Activated CD4-positive, alpha-beta T cell treated with anti-CD3 and anti-CD28 coated beads, Interleukin-2, amount 10 ng/mL, durations not matched to agents 24 days and 14 days (primary cell): Measurements from ENCODE around the gene BRMS1L. TPM values are rescaled to one million over a fixed set of nuclear protein-coding genes. Genes with fewer than 3 reads are reported as not detected.

ENCODE experiments used
- DNase-seq: peaks from one replicate; pipeline ENCODE4 v3.0.0; 2022
- H3K27ac Mint-ChIP-seq: one replicate; pipeline ENCODE4 v1.8.0; 2022; ENCODE audit warnings: mild to moderate bottlenecking, mixed read lengths
- H3K27me3 Mint-ChIP-seq: one replicate; pipeline ENCODE4 v1.8.0; 2022; ENCODE audit warnings: mixed read lengths
- H3K36me3 Mint-ChIP-seq: one replicate; pipeline ENCODE4 v1.8.0; 2022; ENCODE audit warnings: low read depth, mild to moderate bottlenecking, mixed read lengths
- H3K4me1 Mint-ChIP-seq: one replicate; pipeline ENCODE4 v1.8.0; 2021; ENCODE audit warnings: mixed read lengths
- H3K4me3 Mint-ChIP-seq: one replicate; pipeline ENCODE4 v1.8.0; 2022; ENCODE audit warnings: mild to moderate bottlenecking, moderate library complexity, mixed read lengths
- H3K9me3 Mint-ChIP-seq: one replicate; pipeline ENCODE4 v1.8.0; 2021; ENCODE audit warnings: mixed read lengths
- intact Hi-C: fragments of 100-400 bp; cut with micrococcal nuclease; formaldehyde crosslinking; loops from one replicate; pipeline ENCODE4 v1.15.1; 2023
- total RNA-seq: library from RNA; stranded (reverse); gene quantifications from 2 replicates; pipeline ENCODE4 v1.2.3, GENCODE V29; 2022

Gene BRMS1L
- total RNA-seq, 1 donor from 2014 or later = 8.2 TPM

- Mint-ChIP-seq H3K9me3 (peaks cover 33% of the 10 kb centered on the region), H3K27ac (no peak overlapping the region), H3K4me1 (no peaks in the 10 kb centered on the region), H3K4me3 (no peak overlapping the region), H3K27me3 (peaks cover 11% of the 10 kb centered on the region), H3K36me3 (no peaks in the 10 kb centered on the region)
- no peak for DNase-seq
- intact Hi-C loops = no loop called here
Measured at GRCh38 chr14:35898217-35898775, 72.2 kb downstream of the BRMS1L start.

DNA sequence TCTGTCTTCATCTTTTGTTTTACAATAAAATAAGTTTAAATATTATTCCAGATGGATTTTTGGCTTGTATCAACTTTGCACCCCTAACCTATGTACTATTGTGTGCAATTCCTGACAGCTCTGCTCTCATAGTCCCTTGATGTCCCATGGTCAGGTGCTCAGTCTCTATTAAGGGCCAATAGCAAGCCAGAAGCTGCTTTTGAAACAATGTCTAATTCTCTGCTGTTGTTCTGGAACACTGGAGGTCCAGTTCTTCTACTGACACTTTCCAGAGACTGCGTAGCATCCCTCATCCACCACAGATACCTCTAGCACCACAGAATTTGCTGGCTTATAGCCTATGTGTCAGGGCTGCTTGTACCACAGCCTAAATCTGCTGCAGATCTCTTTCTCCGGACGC, 74.6 kb downstream of the BRMS1L start:
- DNase-seq = no peak
- Mint-ChIP-seq H3K27me3 (peaks cover 9% of the 10 kb centered on the region), H3K4me3 (no peak overlapping the region)

GRCh38 chr14:35909665-35910064, 83.5 kb downstream of the BRMS1L start:
- no peak for DNase-seq
- Mint-ChIP-seq H3K27me3 (peaks cover 2% of the 10 kb centered on the region), H3K4me1 (no peaks in the 10 kb centered on the region), H3K4me3 (no peak overlapping the region), H3K27ac (no peak overlapping the region), H3K36me3 (no peaks in the 10 kb centered on the region), H3K9me3 (no peaks in the 10 kb centered on the region)
- intact Hi-C loops = no loop called here

More for the DNA sequence above, 74.6 kb downstream of the BRMS1L start:
- Mint-ChIP-seq H3K4me1 (no peaks in the 10 kb centered on the region), H3K27ac (no peak overlapping the region), H3K9me3 (peaks cover 12% of the 10 kb centered on the region), H3K36me3 (no peaks in the 10 kb centered on the region)
- intact Hi-C loops = no loop called here

- Mint-ChIP-seq H3K27me3 (peaks cover 2% of the 10 kb centered on the region), H3K36me3 (no peaks in the 10 kb centered on the region), H3K9me3 (no peaks in the 10 kb centered on the region), H3K4me1 (no peaks in the 10 kb centered on the region), H3K27ac (no peak overlapping the region), H3K4me3 (no peak overlapping the region)
- intact Hi-C loops = no loop called here
- DNase-seq = no peak
Measured at GRCh38 chr14:35910191-35910590, 84.1 kb downstream of the BRMS1L start.

- Mint-ChIP-seq H3K4me3 (no peak overlapping the region), H3K4me1 (no peaks in the 10 kb centered on the region), H3K27me3 (peaks cover 2% of the 10 kb centered on the region), H3K9me3 (no peaks in the 10 kb centered on the region), H3K36me3 (no peaks in the 10 kb centered on the region), H3K27ac (no peak overlapping the region)
- no peak for DNase-seq
- intact Hi-C loops = no loop called here
Measured at GRCh38 chr14:35911097-35911496, 85.0 kb downstream of the BRMS1L start.

DNA sequence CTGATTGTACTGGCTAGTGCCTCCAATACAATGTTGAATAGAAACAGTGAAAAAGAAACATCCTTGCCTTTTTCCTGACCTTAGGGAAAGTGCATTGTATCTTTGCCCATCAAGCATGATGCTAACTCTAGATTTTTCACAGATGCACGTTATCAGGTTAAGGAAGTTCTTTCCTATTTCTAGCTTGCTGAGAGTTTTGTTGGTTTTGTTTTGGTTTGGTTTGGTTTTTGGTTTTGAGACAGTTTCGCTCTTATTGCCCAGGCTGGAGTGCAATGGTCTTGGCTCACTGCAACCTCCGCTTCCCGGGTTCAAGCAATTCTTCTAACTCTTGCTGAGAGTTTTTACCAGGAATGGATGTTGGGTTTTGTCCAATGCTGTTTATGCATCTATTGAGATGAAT, 89.0 kb downstream of the BRMS1L start:
- peaks cover 9% of the 10 kb centered on the region for H3K9me3 Mint-ChIP-seq
- H3K4me1 Mint-ChIP-seq = no peaks in the 10 kb centered on the region
- H3K27me3 Mint-ChIP-seq = peaks cover 3% of the 10 kb centered on the region

GRCh38 chr14:35915775-35916174, 89.6 kb downstream of the BRMS1L start:
- H3K4me3 Mint-ChIP-seq = no peak overlapping the region
- DNase-seq = no peak
- peaks cover 2% of the 10 kb centered on the region for H3K36me3 Mint-ChIP-seq
- H3K27me3 Mint-ChIP-seq = peaks cover 3% of the 10 kb centered on the region
- H3K27ac Mint-ChIP-seq = no peak overlapping the region
- no peaks in the 10 kb centered on the region for H3K4me1 Mint-ChIP-seq
- peaks cover 9% of the 10 kb centered on the region for H3K9me3 Mint-ChIP-seq
- intact Hi-C loops = no loop called here

More for the DNA sequence above, 89.0 kb downstream of the BRMS1L start:
- no peak for DNase-seq
- Mint-ChIP-seq H3K4me3 (no peak overlapping the region), H3K27ac (no peak overlapping the region), H3K36me3 (peaks cover 2% of the 10 kb centered on the region)
- intact Hi-C loops = no loop called here

Other genes starting within 250 kb of the BRMS1L start
- gene RALGAPA1, start 17.0 kb upstream of the BRMS1L start, total RNA-seq = 33.5 and 35.1 TPM in 2 replicates